CD14-positive monocyte (primary cell): Measurements from ENCODE around the gene CDC73. TPM values are rescaled to one million over a fixed set of nuclear protein-coding genes. Genes with fewer than 3 reads are reported as not detected.
A peak's percentile ranks its signal among the peaks of the same experiment; 100 is the strongest.

Experiments used
- DNase-seq, 3 donors: peaks; one replicate each; pipeline ENCODE4 v3.0.0-alpha.2; 2011 to 2022
- H2AFZ ChIP-seq: 2 replicates; pipeline ENCODE4 v1.6.0; 2012; ENCODE audit warnings: mild to moderate bottlenecking, low read depth, low read length, inconsistent platforms; ENCODE audit not compliant: insufficient read depth, poor library complexity, severe bottlenecking
- H3K27ac ChIP-seq, 2 donors: 1 replicate in 1 of 2; 2 replicates in 1 of 2; pipeline ENCODE4 v1.5.1; 2012 to 2013; ENCODE audit warnings: low read length in 2 of 2, control low read depth in 1 of 2, inconsistent platforms in 1 of 2, low read depth in 1 of 2, mild to moderate bottlenecking in 1 of 2
- H3K27me3 ChIP-seq, 2 donors: one replicate each; pipeline versions ENCODE4 v1.6.0 to v1.6.1; 2011 to 2013; ENCODE audit warnings: low read length in 2 of 2; ENCODE audit not compliant: control insufficient read depth in 2 of 2, insufficient read depth in 2 of 2
- H3K36me3 ChIP-seq, 2 donors: replicated peaks in 1 of 2; 1 replicate in 1 of 2; 2 replicates in 1 of 2; pipeline versions ENCODE4 v1.5.1 to v1.6.1; 2012 to 2013; ENCODE audit warnings: low read length in 2 of 2, control low read depth in 1 of 2, inconsistent platforms in 1 of 2, mild to moderate bottlenecking in 1 of 2; ENCODE audit not compliant: insufficient read depth in 2 of 2, control insufficient read depth in 1 of 2
- H3K4me1 ChIP-seq, 2 donors: 1 replicate in 1 of 2; 2 replicates in 1 of 2; pipeline versions ENCODE4 v1.5.1 to v1.6.1; 2012 to 2013; ENCODE audit warnings: low read length in 2 of 2, control low read depth in 1 of 2, inconsistent platforms in 1 of 2, mild to moderate bottlenecking in 1 of 2, moderate library complexity in 1 of 2; ENCODE audit not compliant: insufficient read depth in 2 of 2, control insufficient read depth in 1 of 2
- H3K4me2 ChIP-seq: replicated peaks from 2 replicates; pipeline ENCODE3; 2012; ENCODE audit warnings: low read length, moderate library complexity, mild to moderate bottlenecking; ENCODE audit not compliant: poor library complexity, severe bottlenecking; ENCODE audit errors: extremely low read depth
- H3K4me3 ChIP-seq, 3 experiments: fragments of 200-600 bp in 1 of 3; sonication (generic) in 1 of 3; replicated peaks in 1 of 3; 1 replicate in 2 of 3; 2 replicates in 1 of 3; pipeline ENCODE4 v1.5.1; 2011 to 2013; ENCODE audit warnings: low read length in 3 of 3, mild to moderate bottlenecking in 3 of 3, control low read depth in 2 of 3, low read depth in 2 of 3, inconsistent platforms in 1 of 3, moderate library complexity in 1 of 3
- H3K79me2 ChIP-seq: 2 replicates; pipeline ENCODE4 v1.6.0; 2012; ENCODE audit warnings: mild to moderate bottlenecking, control low read depth, inconsistent platforms, low read length, moderate library complexity; ENCODE audit not compliant: insufficient read depth
- H3K9ac ChIP-seq: 2 replicates; pipeline ENCODE4 v1.6.0; 2017; ENCODE audit warnings: low read length, mild to moderate bottlenecking; ENCODE audit not compliant: insufficient read depth, poor library complexity, severe bottlenecking
- H3K9me3 ChIP-seq, 2 donors: replicated peaks in 1 of 2; 1 replicate in 1 of 2; 2 replicates in 1 of 2; pipeline versions ENCODE4 v1.5.1 to v1.6.1; 2012 to 2013; ENCODE audit warnings: low read length in 2 of 2, control low read depth in 1 of 2; ENCODE audit not compliant: control insufficient read depth in 1 of 2, insufficient read depth in 1 of 2
- H4K20me1 ChIP-seq: 2 replicates; pipeline ENCODE4 v1.6.0; 2012; ENCODE audit warnings: mild to moderate bottlenecking, low read length, control low read depth, moderate library complexity; ENCODE audit not compliant: insufficient read depth
- H3K27ac Mint-ChIP-seq, 7 donors: one replicate each; pipeline ENCODE4 v1.8.0; 2020; ENCODE audit warnings: mild to moderate bottlenecking in 7 of 7, mixed read lengths in 7 of 7, moderate library complexity in 6 of 7, inconsistent platforms in 2 of 7
- H3K27me3 Mint-ChIP-seq, 3 donors: one replicate each; pipeline ENCODE4 v1.8.0; 2021 to 2022; ENCODE audit warnings: low read depth in 3 of 3, mild to moderate bottlenecking in 3 of 3, mixed read lengths in 3 of 3, moderate library complexity in 3 of 3, inconsistent platforms in 1 of 3
- H3K36me3 Mint-ChIP-seq, 2 donors: one replicate each; pipeline ENCODE4 v1.8.0; 2020; ENCODE audit warnings: mixed read lengths in 2 of 2, inconsistent platforms in 1 of 2, mild to moderate bottlenecking in 1 of 2
- H3K4me1 Mint-ChIP-seq: one replicate; pipeline ENCODE4 v1.8.0; 2020; ENCODE audit warnings: mild to moderate bottlenecking, mixed read lengths
- H3K4me3 Mint-ChIP-seq, 2 donors: one replicate each; pipeline ENCODE4 v1.8.0; 2020; ENCODE audit warnings: mild to moderate bottlenecking in 2 of 2, mixed read lengths in 2 of 2, moderate library complexity in 1 of 2
- H3K9me3 Mint-ChIP-seq, 7 donors: one replicate each; pipeline ENCODE4 v1.8.0; 2020 to 2022; ENCODE audit warnings: mixed read lengths in 7 of 7, mild to moderate bottlenecking in 6 of 7, moderate library complexity in 6 of 7, inconsistent platforms in 2 of 7
- CTCF ChIP-seq: fragments of 200-600 bp; IDR thresholded peaks from one replicate; pipeline ENCODE4 v1.8.0; 2022; ENCODE audit warnings: antibody characterized with exemption, mild to moderate bottlenecking
- WGBS: methylation state at CpG from one replicate; pipeline ENCODE4 v1.1.5; 2013; ENCODE audit warnings: missing lambda C conversion rate; ENCODE audit not compliant: insufficient coverage; 5-methylcytosine and 5-hydroxymethylcytosine counted together
- intact Hi-C, 2 donors: fragments of 100-400 bp; cut with micrococcal nuclease; formaldehyde crosslinking; loops; one replicate each; pipeline versions ENCODE4 v1.15.0 to v1.15.1; 2023
- polyA plus RNA-seq, 3 donors: library from polyadenylated mRNA; depleted of rRNA in 1 of 3; unstranded in 2 of 3; stranded (reverse) in 1 of 3; fragments of 300-500 nt in 2 of 3; fragments of >200 nt in 1 of 3; fragmentation: Illumina TruSeq in 2 of 3; gene quantifications; 1 replicate in 2 of 3; 2 replicates in 1 of 3; pipeline ENCODE4 v1.2.3, GENCODE V29; 2012 to 2021

Gene CDC73
- polyA plus RNA-seq, 3 donors, result 14.2 to 60.3 (median 57.2) TPM

DNA sequence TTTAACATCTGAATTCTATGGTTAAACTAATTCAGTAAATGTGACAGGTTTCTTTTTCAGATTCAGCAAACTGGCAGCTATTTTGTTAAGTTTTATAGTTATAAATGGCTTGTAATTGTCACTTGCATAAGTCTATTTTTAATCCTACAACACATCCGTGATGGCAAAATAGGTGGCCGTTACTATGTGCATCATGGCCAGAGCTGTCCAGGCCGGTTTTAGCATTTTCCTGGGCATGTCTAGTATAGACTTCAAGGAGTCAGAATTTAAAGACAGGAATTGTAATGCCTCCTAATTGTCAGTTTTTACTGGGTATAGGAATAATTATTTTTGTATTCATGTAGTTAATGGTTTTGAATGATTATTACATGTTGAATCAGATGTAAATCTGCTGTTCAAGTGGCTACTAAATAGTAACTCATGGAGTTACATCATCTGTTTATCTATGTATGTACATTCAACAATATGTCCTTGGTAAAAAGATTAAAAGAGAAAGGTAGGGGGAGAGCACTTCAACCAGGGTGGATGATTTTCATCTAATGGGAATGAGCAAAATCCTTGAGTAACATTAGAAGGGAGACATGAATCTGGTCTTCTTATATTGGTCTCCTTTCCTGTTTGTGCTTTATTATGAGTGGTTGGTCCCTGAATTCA, 67.7 kb downstream of the CDC73 start:
- Histone ChIP-seq H3K4me2 (no peak overlapping the region), H3K9ac (no peak overlapping the region), H2AFZ (no peak overlapping the region), H3K36me3 (peaks cover 4 to 18% of the 10 kb centered on the region in 2 donors), H3K4me1 (peaks cover 2 to 5% of the 10 kb centered on the region in 2 donors), H3K79me2 (peaks cover 46% of the 10 kb centered on the region), H4K20me1 (peaks cover 48% of the 10 kb centered on the region), H3K27me3 (no peaks in the 10 kb centered on the region), H3K4me3 (no peak overlapping the region), H3K9me3 (peaks cover 8 to 13% of the 10 kb centered on the region in 2 donors), H3K27ac (no peak overlapping the region)
- WGBS, result 100% methylated on average over 2 of the region's 3 CpGs
- no peak for TF ChIP-seq CTCF
- Mint-ChIP-seq H3K4me1 (peaks cover 18% of the 10 kb centered on the region), H3K36me3 (peaks cover 10 to 14% of the 10 kb centered on the region in 2 donors), H3K27me3 (no peaks in the 10 kb centered on the region), H3K9me3 (peaks cover 3 to 12% (median 10%) of the 10 kb centered on the region in 7 donors), H3K4me3 (no peak overlapping the region), H3K27ac (no peak overlapping the region)
- intact Hi-C loops, result loop anchor here in 1 of 2 donors (10.0 kb wide), 1 partner anchor 1105 kb away; no protein-coding TSS in a partner anchor
- DNase-seq, result no peak

- Mint-ChIP-seq H3K36me3 (peaks cover 13 to 16% of the 10 kb centered on the region in 2 donors), H3K9me3 (peaks cover 3 to 12% (median 10%) of the 10 kb centered on the region in 7 donors), H3K27ac (peak overlapping the region in 1 of 7 donors; percentile 15), H3K4me1 (peaks cover 18% of the 10 kb centered on the region), H3K4me3 (no peak overlapping the region), H3K27me3 (no peaks in the 10 kb centered on the region)
- Histone ChIP-seq H3K4me2 (no peak overlapping the region), H3K9ac (no peak overlapping the region), H4K20me1 (peaks cover 48% of the 10 kb centered on the region), H3K27ac (no peak overlapping the region), H2AFZ (no peak overlapping the region), H3K4me3 (no peak overlapping the region), H3K36me3 (peaks cover 4 to 18% of the 10 kb centered on the region in 2 donors), H3K79me2 (peaks cover 45% of the 10 kb centered on the region), H3K9me3 (peaks cover 8 to 13% of the 10 kb centered on the region in 2 donors), H3K27me3 (no peaks in the 10 kb centered on the region), H3K4me1 (peaks cover 2 to 5% of the 10 kb centered on the region in 2 donors)
- intact Hi-C loops, result no loop called here
- TF ChIP-seq CTCF, result no peak
- no peak for DNase-seq
Measured at GRCh38 chr1:193190096-193190744, 68.4 kb downstream of the CDC73 start.
